ENCODE measurements around the gene ADAM22. TPM values are rescaled to one million over a fixed set of nuclear protein-coding genes. Genes with fewer than 3 reads are reported as not detected.

Gene ADAM22
- total RNA-seq, 1 experiment from 2014 or later, result 10.1 TPM

- intact Hi-C loops (cut with micrococcal nuclease; ENCODE audit: unreplicated experiment), result no loop called here
- Mint-ChIP-seq H3K27ac (ENCODE audit: unreplicated experiment) (no peak overlapping the region), H3K27me3 (ENCODE audit: insufficient read depth, unreplicated experiment) (no peaks in the 10 kb centered on the region), H3K4me1 (ENCODE audit: low read depth, unreplicated experiment) (peaks cover 8% of the 10 kb centered on the region), H3K4me3 (ENCODE audit: unreplicated experiment) (no peak overlapping the region), H3K9me3 (ENCODE audit: unreplicated experiment) (no peaks in the 10 kb centered on the region), H3K36me3 (ENCODE audit: insufficient read depth, unreplicated experiment) (no peaks in the 10 kb centered on the region)
- TF ChIP-seq CTCF (IDR thresholded peaks at IDR 0.05; ENCODE audit: insufficient read depth in 1 of 2, low read depth in 1 of 2, low read length in 1 of 2, severe bottlenecking in 1 of 2, unreplicated experiment in 1 of 2), result no peak
- no peak overlapping the region for H3K4me3 ChIP-seq (ENCODE audit: low read depth, low read length)
- BruUV-seq (replicated peaks), result no TSS peak
- H3K27me3 ChIP-seq (replicated peaks; ENCODE audit: control insufficient read depth, insufficient read depth, low read length), result no peaks in the 10 kb centered on the region
- DNase-seq, result no peak
- H3K4me1 ChIP-seq, result no peaks in the 10 kb centered on the region
- H3K9me3 ChIP-seq, result no peaks in the 10 kb centered on the region
- CTCF ChIA-PET, result no interaction called here
- no peaks in the 10 kb centered on the region for H3K36me3 ChIP-seq (ENCODE audit: control insufficient read depth, insufficient read depth, low read length)
- POLR2A ChIA-PET, result no interaction called here
These were observed 107.5 kb downstream of the ADAM22 start for GRCh38 chr7:88041583-88041982.

DNA sequence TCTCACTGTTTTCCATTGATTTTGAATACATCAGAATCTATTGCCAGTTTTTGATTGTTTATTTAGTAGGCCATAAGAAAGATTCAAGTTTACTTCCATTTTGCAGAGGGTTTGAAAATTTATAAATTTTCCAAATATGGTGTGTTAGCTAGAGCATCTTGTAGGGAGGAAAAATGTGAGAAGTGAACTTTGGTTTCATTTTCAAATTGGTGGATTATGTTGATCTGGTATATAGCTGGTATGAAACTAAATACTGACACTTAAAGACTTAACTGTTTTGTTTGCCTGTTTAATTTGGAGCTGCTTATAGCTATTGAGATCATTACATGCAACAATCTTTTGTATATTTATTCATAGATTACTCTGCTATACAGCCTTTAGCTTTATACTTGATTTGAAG is 108.1 kb downstream of the ADAM22 start:
- Histone ChIP-seq H3K9me3 (no peaks in the 10 kb centered on the region), H3K4me1 (no peaks in the 10 kb centered on the region), H3K36me3 (ENCODE audit: control insufficient read depth, insufficient read depth, low read length) (no peaks in the 10 kb centered on the region), H3K4me3 (ENCODE audit: low read depth, low read length) (no peak overlapping the region), H3K27me3 (replicated peaks; ENCODE audit: control insufficient read depth, insufficient read depth, low read length) (no peaks in the 10 kb centered on the region)
- ChIA-PET CTCF (no interaction called here), POLR2A (no interaction called here)
- H3K27ac Mint-ChIP-seq (ENCODE audit: unreplicated experiment), result no peak overlapping the region
- H3K9me3 Mint-ChIP-seq (ENCODE audit: unreplicated experiment), result no peaks in the 10 kb centered on the region
- H3K36me3 Mint-ChIP-seq (ENCODE audit: insufficient read depth, unreplicated experiment), result no peaks in the 10 kb centered on the region
- H3K4me3 Mint-ChIP-seq (ENCODE audit: unreplicated experiment), result no peak overlapping the region
- no peak for TF ChIP-seq CTCF (IDR thresholded peaks at IDR 0.05; ENCODE audit: insufficient read depth in 1 of 2, low read depth in 1 of 2, low read length in 1 of 2, severe bottlenecking in 1 of 2, unreplicated experiment in 1 of 2)
- DNase-seq, result no peak
- BruUV-seq (replicated peaks), result no TSS peak
- no peaks in the 10 kb centered on the region for H3K27me3 Mint-ChIP-seq (ENCODE audit: insufficient read depth, unreplicated experiment)
- intact Hi-C loops (cut with micrococcal nuclease; ENCODE audit: unreplicated experiment), result no loop called here
- H3K4me1 Mint-ChIP-seq (ENCODE audit: low read depth, unreplicated experiment), result peaks cover 8% of the 10 kb centered on the region

- Mint-ChIP-seq H3K27ac (ENCODE audit: unreplicated experiment) (no peak overlapping the region), H3K27me3 (ENCODE audit: insufficient read depth, unreplicated experiment) (no peaks in the 10 kb centered on the region), H3K36me3 (ENCODE audit: insufficient read depth, unreplicated experiment) (no peaks in the 10 kb centered on the region), H3K4me1 (ENCODE audit: low read depth, unreplicated experiment) (peaks cover 8% of the 10 kb centered on the region), H3K9me3 (ENCODE audit: unreplicated experiment) (no peaks in the 10 kb centered on the region), H3K4me3 (ENCODE audit: unreplicated experiment) (no peak overlapping the region)
- Histone ChIP-seq H3K4me3 (ENCODE audit: low read depth, low read length) (no peak overlapping the region), H3K9me3 (no peaks in the 10 kb centered on the region), H3K36me3 (ENCODE audit: control insufficient read depth, insufficient read depth, low read length) (no peaks in the 10 kb centered on the region), H3K27me3 (replicated peaks; ENCODE audit: control insufficient read depth, insufficient read depth, low read length) (no peaks in the 10 kb centered on the region), H3K4me1 (no peaks in the 10 kb centered on the region)
- DNase-seq, result no peak
- CTCF ChIA-PET, result no interaction called here
- BruUV-seq (replicated peaks), result no TSS peak
- TF ChIP-seq CTCF (IDR thresholded peaks at IDR 0.05; ENCODE audit: insufficient read depth in 1 of 2, low read depth in 1 of 2, low read length in 1 of 2, severe bottlenecking in 1 of 2, unreplicated experiment in 1 of 2), result no peak
- POLR2A ChIA-PET, result no interaction called here
- intact Hi-C loops (cut with micrococcal nuclease; ENCODE audit: unreplicated experiment), result no loop called here
These were observed 108.8 kb downstream of the ADAM22 start for GRCh38 chr7:88042803-88043202.

Measured in Caco-2 (cell line).